HCT116 (cell line): ENCODE measurements around the gene IAH1. TPM values are rescaled to one million over a fixed set of nuclear protein-coding genes. Genes with fewer than 3 reads are reported as not detected.

ENCODE experiments used
- ATAC-seq: fragments of 200-7000 bp; cut with Tn5 transposase; 2 replicates; pipeline ENCODE4 v1.9.1; 2020; ENCODE audit warnings: mild to moderate bottlenecking, moderate library complexity
- BruUV-seq: library from RNA; stranded (reverse); fragments of 400-500 nt; replicated peaks from 2 replicates; lab custom pipeline; 2021; lab: Mats Ljungman, UMichigan
- CTCF ChIA-PET: fragments of 300-600 bp; sonication (Branson Sonifier 250); formaldehyde crosslinking; loops from one replicate; lab custom pipeline; 2021; ENCODE audit warnings: antibody characterized with exemption; lab: Charles Lee
- POLR2A ChIA-PET: fragments of 300-600, 350-600 bp; sonication (Branson Sonifier 250); formaldehyde crosslinking; loops from one replicate; lab custom pipeline; 2021; ENCODE audit warnings: antibody characterized with exemption; lab: Charles Lee
- RAD21 ChIA-PET, 2 experiments: fragments of 300-600 bp; sonication (Branson Sonifier 250); formaldehyde crosslinking; loops; one replicate each; lab custom pipeline; 2023; ENCODE audit warnings: low total read pairs in 2 of 2; ENCODE audit not compliant: uncharacterized antibody in 2 of 2, unreplicated experiment in 2 of 2, low non-redundant PET in 1 of 2; lab: Charles Lee
- DNase-seq: peaks from one replicate; pipeline ENCODE4 v3.0.0-alpha.2; 2010; ENCODE audit warnings: low read depth, low spot score
- H2AFZ ChIP-seq: fragments of 200-600 bp; shearing (Covaris generic), sonication (generic); 2 replicates; pipeline ENCODE4 v1.6.1; 2017; ENCODE audit warnings: low read depth, mixed run types, mixed read lengths, antibody characterized with exemption, low read length; ENCODE audit not compliant: poor library complexity, severe bottlenecking
- H3K27ac ChIP-seq: 2 replicates; pipeline ENCODE4 v1.5.1; 2012; ENCODE audit warnings: low read depth, low read length
- H3K27me3 ChIP-seq: fragments of 200-600 bp; sonication (generic); 2 replicates; pipeline ENCODE4 v1.6.1; 2016; ENCODE audit warnings: mixed run types, low read length, mixed read lengths; ENCODE audit not compliant: insufficient read depth
- H3K36me3 ChIP-seq, 2 experiments: fragments of 200-500 bp in 1 of 2; fragments of 200-600 bp in 1 of 2; sonication (Bioruptor generic) in 1 of 2; sonication (generic) in 1 of 2; 2 replicates each; pipeline versions ENCODE4 v1.5.1 to v1.6.1; 2014 to 2016; ENCODE audit warnings: low read length in 2 of 2, inconsistent platforms in 1 of 2, mixed read lengths in 1 of 2, mixed run types in 1 of 2; ENCODE audit not compliant: insufficient read depth in 2 of 2, control insufficient read depth in 1 of 2
- H3K4me1 ChIP-seq, 2 experiments: fragments of 200-600 bp in 1 of 2; sonication (generic) in 1 of 2; 2 replicates each; pipeline versions ENCODE4 v1.5.1 to v1.6.1; 2012 to 2017; ENCODE audit warnings: low read length in 2 of 2, inconsistent platforms in 1 of 2, mild to moderate bottlenecking in 1 of 2, mixed read lengths in 1 of 2, mixed run types in 1 of 2, moderate library complexity in 1 of 2; ENCODE audit not compliant: insufficient read depth in 2 of 2, control insufficient read depth in 1 of 2
- H3K4me2 ChIP-seq: fragments of 200-600 bp; sonication (generic); 2 replicates; pipeline ENCODE4 v1.6.1; 2017; ENCODE audit warnings: mixed run types, low read length, mixed read lengths
- H3K4me3 ChIP-seq, 2 experiments: fragments of 200-600 bp in 1 of 2; sonication (generic) in 1 of 2; replicated peaks in 1 of 2; 2 replicates each; pipeline ENCODE4 v1.5.1; 2011 to 2016; ENCODE audit warnings: low read length in 2 of 2, control low read depth in 1 of 2, low read depth in 1 of 2, mild to moderate bottlenecking in 1 of 2, mixed read lengths in 1 of 2, mixed run types in 1 of 2
- H3K79me2 ChIP-seq: fragments of 200-600 bp; sonication (generic); 2 replicates; pipeline ENCODE4 v1.6.1; 2017; ENCODE audit warnings: mild to moderate bottlenecking, mixed run types, low read length, moderate library complexity, mixed read lengths; ENCODE audit not compliant: insufficient read depth
- H3K9ac ChIP-seq: fragments of 200-600 bp; sonication (generic); 2 replicates; pipeline ENCODE4 v1.6.1; 2016; ENCODE audit warnings: low read length, mixed read lengths
- H3K9me2 ChIP-seq: fragments of 200-600 bp; sonication (generic), shearing (Covaris generic); 2 replicates; pipeline ENCODE4 v1.6.1; 2017; ENCODE audit warnings: mixed run types, mild to moderate bottlenecking, moderate library complexity; ENCODE audit not compliant: insufficient read depth
- H3K9me3 ChIP-seq, 2 experiments: fragments of 200-500 bp in 1 of 2; fragments of 200-600 bp in 1 of 2; sonication (Bioruptor generic) in 1 of 2; sonication (generic) in 1 of 2; 2 replicates each; pipeline ENCODE4 v1.6.1; 2014 to 2017; ENCODE audit warnings: low read length in 2 of 2, mixed read lengths in 2 of 2, inconsistent platforms in 1 of 2, low read depth in 1 of 2, mild to moderate bottlenecking in 1 of 2, mixed run types in 1 of 2, moderate library complexity in 1 of 2; ENCODE audit not compliant: control insufficient read depth in 1 of 2, insufficient read depth in 1 of 2
- H4K20me1 ChIP-seq: fragments of 200-600 bp; sonication (generic), shearing (Covaris generic); 2 replicates; pipeline ENCODE4 v1.6.1; 2017; ENCODE audit warnings: mixed run types, mild to moderate bottlenecking, moderate library complexity; ENCODE audit not compliant: insufficient read depth
- CBX3 ChIP-seq: IDR thresholded peaks from 2 replicates; pipeline ENCODE4 v1.6.1; 2012; ENCODE audit warnings: low read depth
- CEBPB ChIP-seq: IDR thresholded peaks from 2 replicates; pipeline ENCODE4 v1.6.1; 2012; ENCODE audit warnings: low read depth
- EGR1 ChIP-seq: IDR thresholded peaks from 2 replicates; pipeline ENCODE4 v1.6.1; 2012; ENCODE audit warnings: low read depth
- ELF1 ChIP-seq: IDR thresholded peaks from 2 replicates; pipeline ENCODE4 v1.6.1; 2012; ENCODE audit warnings: low read depth, borderline replicate concordance
- EZH2phosphoT487 ChIP-seq: fragments of 200-600 bp; IDR thresholded peaks from 2 replicates; pipeline ENCODE4 v1.6.1; 2018; ENCODE audit warnings: antibody characterized with exemption, borderline replicate concordance
- JUND ChIP-seq: IDR thresholded peaks from 2 replicates; pipeline ENCODE4 v1.6.1; 2012
- MAX ChIP-seq: IDR thresholded peaks from 2 replicates; pipeline ENCODE4 v1.6.1; 2012
- POLR2A ChIP-seq: IDR thresholded peaks from 2 replicates; pipeline ENCODE4 v1.7.0; 2011; ENCODE audit warnings: borderline replicate concordance; ENCODE audit not compliant: insufficient read depth, insufficient read length; ENCODE audit errors: extremely low read depth
- POLR2AphosphoS5 ChIP-seq: IDR thresholded peaks from 2 replicates; pipeline ENCODE4 v1.6.1; 2011; ENCODE audit warnings: mild to moderate bottlenecking, low read depth, low read length, moderate library complexity
- SIN3A ChIP-seq: IDR thresholded peaks from 2 replicates; pipeline ENCODE4 v1.6.1; 2012; ENCODE audit warnings: low read depth
- SP1 ChIP-seq: IDR thresholded peaks from 2 replicates; pipeline ENCODE4 v1.6.1; 2012; ENCODE audit warnings: low read depth
- SRF ChIP-seq: IDR thresholded peaks from 2 replicates; pipeline ENCODE4 v1.6.1; 2012; ENCODE audit warnings: low read depth
- TCF7L2 ChIP-seq: IDR thresholded peaks from 2 replicates; pipeline ENCODE4 v1.7.0; 2011; ENCODE audit warnings: borderline replicate concordance, inconsistent platforms; ENCODE audit not compliant: insufficient read depth, insufficient read length; ENCODE audit errors: extremely low read depth
- YY1 ChIP-seq: IDR thresholded peaks from 2 replicates; pipeline ENCODE4 v1.6.1; 2011; ENCODE audit warnings: low read length, low read depth, moderate library complexity, mild to moderate bottlenecking; ENCODE audit not compliant: insufficient replicate concordance; ENCODE audit errors: extremely low read depth
- ZBTB33 ChIP-seq: IDR thresholded peaks from 2 replicates; pipeline ENCODE4 v1.6.1; 2011; ENCODE audit warnings: mild to moderate bottlenecking, low read length, moderate library complexity; ENCODE audit not compliant: insufficient replicate concordance; ENCODE audit errors: extremely low read depth
- ZFX ChIP-seq: fragments of 450-650 bp; IDR thresholded peaks from 2 replicates; pipeline ENCODE4 v1.6.1; 2017
- ZNF274 ChIP-seq: fragments of 200-500 bp; sonication (Bioruptor generic); IDR thresholded peaks from 2 replicates; pipeline ENCODE4 v1.6.1; 2014; ENCODE audit warnings: mild to moderate bottlenecking, low read depth, low read length, inconsistent platforms
- intact Hi-C: fragments of 100-400 bp; cut with micrococcal nuclease; formaldehyde crosslinking; loops from 2 replicates; pipeline ENCODE4 v1.10.0; 2022
- total RNA-seq: library from RNA; stranded (reverse); gene quantifications from one replicate; pipeline ENCODE4 v1.2.1, GENCODE V29; 2021; ENCODE audit not compliant: unreplicated experiment
- TF ChIP-seq, protein P1 (sequence below): IDR thresholded peaks from 2 replicates; pipeline ENCODE4 v1.6.1; 2012; ENCODE audit warnings: low read depth

IAH1 gene
- total RNA-seq, 1 experiment from 2014 or later = 35.1 TPM

GRCh38 chr2:9465170-9465569 lies 9.2 kb upstream of the IAH1 start:
- H3K27me3 ChIP-seq = no peaks in the 10 kb centered on the region
- no peaks in the 10 kb centered on the region for H3K9me3 ChIP-seq
- H3K9me2 ChIP-seq = no peaks in the 10 kb centered on the region
- CTCF ChIA-PET = no interaction called here
- H3K27ac ChIP-seq = no peak overlapping the region
- RAD21 ChIA-PET = no interaction called here
- ATAC-seq (no peak), DNase-seq (no peak)
- H3K79me2 ChIP-seq = no peaks in the 10 kb centered on the region
- H3K36me3 ChIP-seq = peaks cover 15 to 21% of the 10 kb centered on the region in 2 experiments; a peak in 3 of 4 replicates
- H3K4me3 ChIP-seq = no peak overlapping the region
- no peak overlapping the region for H2AFZ ChIP-seq
- POLR2A ChIA-PET = no interaction called here
- H3K4me1 ChIP-seq = no peaks in the 10 kb centered on the region
- H3K4me2 ChIP-seq = no peak overlapping the region
- TF ChIP-seq SIN3A (no peak), SRF (no peak), POLR2AphosphoS5 (no peak), CBX3 (no peak), ZBTB33 (no peak), EZH2phosphoT487 (no peak), CEBPB (no peak), POLR2A (no peak), ZFX (no peak), JUND (no peak), EGR1 (no peak), MAX (no peak), SP1 (no peak), TCF7L2 (no peak), ZNF274 (no peak), YY1 (no peak), ELF1 (no peak)
- TF ChIP-seq, protein P1, sequence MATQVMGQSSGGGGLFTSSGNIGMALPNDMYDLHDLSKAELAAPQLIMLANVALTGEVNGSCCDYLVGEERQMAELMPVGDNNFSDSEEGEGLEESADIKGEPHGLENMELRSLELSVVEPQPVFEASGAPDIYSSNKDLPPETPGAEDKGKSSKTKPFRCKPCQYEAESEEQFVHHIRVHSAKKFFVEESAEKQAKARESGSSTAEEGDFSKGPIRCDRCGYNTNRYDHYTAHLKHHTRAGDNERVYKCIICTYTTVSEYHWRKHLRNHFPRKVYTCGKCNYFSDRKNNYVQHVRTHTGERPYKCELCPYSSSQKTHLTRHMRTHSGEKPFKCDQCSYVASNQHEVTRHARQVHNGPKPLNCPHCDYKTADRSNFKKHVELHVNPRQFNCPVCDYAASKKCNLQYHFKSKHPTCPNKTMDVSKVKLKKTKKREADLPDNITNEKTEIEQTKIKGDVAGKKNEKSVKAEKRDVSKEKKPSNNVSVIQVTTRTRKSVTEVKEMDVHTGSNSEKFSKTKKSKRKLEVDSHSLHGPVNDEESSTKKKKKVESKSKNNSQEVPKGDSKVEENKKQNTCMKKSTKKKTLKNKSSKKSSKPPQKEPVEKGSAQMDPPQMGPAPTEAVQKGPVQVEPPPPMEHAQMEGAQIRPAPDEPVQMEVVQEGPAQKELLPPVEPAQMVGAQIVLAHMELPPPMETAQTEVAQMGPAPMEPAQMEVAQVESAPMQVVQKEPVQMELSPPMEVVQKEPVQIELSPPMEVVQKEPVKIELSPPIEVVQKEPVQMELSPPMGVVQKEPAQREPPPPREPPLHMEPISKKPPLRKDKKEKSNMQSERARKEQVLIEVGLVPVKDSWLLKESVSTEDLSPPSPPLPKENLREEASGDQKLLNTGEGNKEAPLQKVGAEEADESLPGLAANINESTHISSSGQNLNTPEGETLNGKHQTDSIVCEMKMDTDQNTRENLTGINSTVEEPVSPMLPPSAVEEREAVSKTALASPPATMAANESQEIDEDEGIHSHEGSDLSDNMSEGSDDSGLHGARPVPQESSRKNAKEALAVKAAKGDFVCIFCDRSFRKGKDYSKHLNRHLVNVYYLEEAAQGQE = no peak
- no peaks in the 10 kb centered on the region for H4K20me1 ChIP-seq
- intact Hi-C loops = no loop called here
- no peak overlapping the region for H3K9ac ChIP-seq
- no TSS peak for BruUV-seq
